DMS53 (cell line): ENCODE data around the gene THSD4.

Source experiments
- DNase-seq: peaks from one replicate; lab custom pipeline; 2025; lab: John Stamatoyannopoulos, UW

Gene THSD4

DNA sequence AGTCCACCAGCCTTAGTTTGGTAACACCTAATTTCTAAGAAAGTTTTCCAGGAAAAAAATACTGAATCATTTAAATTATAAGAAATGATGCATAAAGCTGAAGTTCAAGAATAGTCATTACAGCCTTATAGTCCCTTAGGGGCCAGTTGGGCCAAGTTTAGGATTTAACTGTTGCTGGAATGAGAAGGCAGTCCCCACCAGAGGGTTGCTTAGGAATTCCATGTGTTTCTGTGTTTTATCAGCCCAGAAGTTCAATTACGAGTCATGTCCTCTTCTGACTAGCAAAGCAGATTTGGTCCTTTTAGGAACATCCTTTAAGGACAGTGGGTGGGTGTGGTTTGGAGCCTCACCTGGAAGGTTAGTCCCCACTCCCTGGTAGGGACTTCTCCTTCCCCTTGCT is 638.1 kb downstream of the THSD4 start:
- no peak for DNase-seq

GRCh38 chr15:71754660-71755059 is 639.4 kb downstream of the THSD4 start:
- DNase-seq: no peak

DNA sequence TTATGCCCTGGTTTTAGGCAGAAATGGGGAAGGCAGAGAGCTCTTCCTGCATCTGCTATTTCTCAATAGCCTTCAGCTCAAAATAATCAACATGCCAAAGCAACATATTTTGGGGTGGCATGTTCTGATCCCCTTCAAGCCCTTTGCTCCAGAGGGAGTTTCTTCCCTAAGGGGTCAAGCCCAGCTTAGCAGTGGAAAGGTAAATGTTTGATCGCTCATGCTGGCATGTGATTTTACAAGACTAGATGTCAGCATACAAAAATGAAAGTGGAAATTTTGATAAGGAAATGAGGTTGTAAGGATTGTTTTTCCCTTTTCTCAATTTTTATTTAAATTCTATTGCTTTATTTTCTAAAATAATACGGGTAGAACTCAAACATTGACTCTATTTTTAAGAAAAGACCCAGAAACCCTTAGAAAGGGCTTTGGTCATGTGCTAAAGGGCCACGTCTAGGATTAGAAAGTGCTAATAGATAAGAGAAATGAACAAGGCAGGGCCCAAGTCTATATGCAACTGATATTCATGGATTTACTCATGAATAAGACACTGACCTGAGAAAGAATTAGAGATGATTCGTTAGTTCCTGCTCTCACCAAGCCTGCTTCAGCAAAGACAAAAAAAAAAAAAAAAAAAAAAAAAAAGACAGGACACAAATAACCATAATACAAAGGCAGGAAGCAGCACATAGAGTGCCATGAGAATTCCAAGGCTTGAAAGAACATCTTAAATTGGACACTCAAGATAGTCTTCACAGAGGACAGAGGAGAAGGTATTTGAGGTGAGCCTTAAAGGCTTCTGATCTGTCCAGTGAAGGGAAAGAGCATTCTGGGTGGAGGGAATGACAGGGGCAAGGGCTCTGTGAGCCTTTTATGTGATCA is 640.1 kb downstream of the THSD4 start:
- DNase-seq: no peak

DNA sequence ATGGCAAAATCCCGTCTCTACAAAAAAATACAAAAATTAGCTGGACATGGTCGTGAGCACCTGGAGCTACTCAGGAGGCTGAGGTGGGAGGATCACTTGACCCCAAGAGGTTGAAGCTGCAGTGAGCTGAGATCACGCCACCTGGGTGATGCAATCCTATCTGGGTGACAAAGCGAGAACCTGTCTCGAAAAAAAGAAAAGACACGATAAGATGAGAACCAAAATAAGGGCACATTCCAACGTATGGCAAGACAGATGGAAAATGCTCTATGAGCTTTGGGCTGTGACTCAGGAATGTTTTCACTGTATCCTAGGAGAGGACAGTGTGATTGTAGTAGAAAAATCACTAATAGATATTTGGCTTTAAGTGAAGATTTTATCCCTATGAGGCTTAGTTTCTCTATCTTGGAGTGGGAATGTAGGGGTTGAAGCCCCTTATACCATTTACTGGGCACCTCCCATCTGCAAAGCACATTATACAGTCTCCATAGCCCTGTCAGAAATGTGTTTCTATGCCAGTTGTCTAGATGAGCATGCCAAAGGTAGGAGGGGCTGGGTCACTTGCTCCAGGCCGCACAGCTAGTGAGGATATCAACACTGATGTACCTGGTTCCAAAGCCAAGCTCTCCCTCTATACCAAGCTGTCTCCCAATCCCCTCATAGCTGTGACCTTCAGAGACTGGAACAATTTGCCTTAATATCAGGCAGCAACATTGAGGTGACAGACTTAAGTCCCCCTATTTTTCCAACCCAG is 641.5 kb downstream of the THSD4 start:
- DNase-seq: no peak

- no peak for DNase-seq
These were observed 642.7 kb downstream of the THSD4 start for GRCh38 chr15:71757741-71758530.

- DNase-seq: no peak
These were observed 643.4 kb downstream of the THSD4 start for GRCh38 chr15:71758711-71759110.

- DNase-seq: no peak
These were observed 645.6 kb downstream of the THSD4 start for GRCh38 chr15:71760852-71761251.

GRCh38 chr15:71761649-71762048 is 646.4 kb downstream of the THSD4 start:
- DNase-seq: peak; percentile 90

DNA sequence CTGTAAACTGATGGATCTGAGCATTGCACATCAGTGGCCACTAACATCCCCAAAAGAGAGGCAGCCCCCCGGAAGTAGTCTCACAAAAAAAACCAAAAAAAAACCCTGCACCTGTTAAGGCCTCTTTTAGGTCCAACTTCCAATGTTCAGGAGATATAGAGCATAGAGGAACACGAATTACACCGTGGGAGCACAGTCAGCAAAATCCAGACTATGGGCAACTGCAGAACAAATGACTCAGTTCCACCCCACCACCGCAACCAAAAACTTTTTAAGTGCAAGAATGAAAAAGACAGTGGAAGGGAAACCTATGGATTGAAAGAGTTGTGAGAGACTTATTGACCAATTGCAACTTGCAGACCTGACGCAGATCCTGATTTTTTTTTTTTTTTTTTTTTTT is 652.9 kb downstream of the THSD4 start:
- DNase-seq: no peak

DNA sequence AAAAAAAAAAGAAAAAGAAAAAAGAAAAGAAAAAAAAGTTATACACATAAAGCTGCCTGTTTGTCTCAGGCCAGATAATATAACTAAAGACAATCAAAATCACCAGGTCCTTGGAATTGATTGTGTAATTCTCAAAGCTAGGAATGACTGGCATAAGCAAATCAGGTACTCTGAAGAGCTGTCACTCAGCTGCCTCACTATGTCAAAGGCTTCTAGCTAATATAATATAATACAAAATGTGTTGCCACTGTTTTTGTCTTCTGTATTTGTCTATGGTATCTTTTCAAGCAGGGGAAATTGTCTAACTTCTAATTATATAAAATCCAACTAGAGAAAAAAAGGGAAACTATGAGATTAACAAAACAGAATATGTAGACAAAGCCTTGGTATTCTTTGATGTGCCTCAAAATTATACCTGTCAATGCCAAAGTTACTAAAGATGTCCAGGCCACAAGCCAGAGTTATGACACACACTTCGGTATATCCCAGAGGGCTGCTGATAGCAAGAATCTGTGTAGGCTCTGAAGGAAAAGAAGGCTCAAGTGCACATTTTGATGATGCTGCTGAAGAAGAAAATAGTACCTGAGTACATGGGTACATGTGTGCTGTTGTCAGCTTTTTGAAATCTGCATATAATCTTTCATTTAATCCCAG is 658.1 kb downstream of the THSD4 start:
- no peak for DNase-seq

DNA sequence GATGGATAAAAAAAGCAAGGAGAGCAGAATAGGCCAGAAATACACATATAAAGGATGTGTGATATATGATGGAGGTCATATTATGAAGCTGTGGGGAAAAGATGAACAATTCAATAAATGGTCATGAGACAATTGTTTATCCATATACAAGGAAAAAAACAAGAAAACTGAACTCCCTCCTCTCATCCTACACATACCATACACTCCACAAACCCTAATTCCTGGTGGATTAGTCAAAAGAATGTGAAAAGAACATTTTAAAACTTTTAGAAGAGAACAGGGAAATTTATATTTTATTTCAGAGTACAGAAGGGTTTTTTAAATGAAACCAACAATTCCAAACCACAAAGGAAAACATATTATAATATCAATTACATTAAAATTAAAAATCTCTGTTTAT is 660.6 kb downstream of the THSD4 start:
- DNase-seq: no peak

- no peak for DNase-seq
These were observed 661.0 kb downstream of the THSD4 start for GRCh38 chr15:71776304-71776703.

DNA sequence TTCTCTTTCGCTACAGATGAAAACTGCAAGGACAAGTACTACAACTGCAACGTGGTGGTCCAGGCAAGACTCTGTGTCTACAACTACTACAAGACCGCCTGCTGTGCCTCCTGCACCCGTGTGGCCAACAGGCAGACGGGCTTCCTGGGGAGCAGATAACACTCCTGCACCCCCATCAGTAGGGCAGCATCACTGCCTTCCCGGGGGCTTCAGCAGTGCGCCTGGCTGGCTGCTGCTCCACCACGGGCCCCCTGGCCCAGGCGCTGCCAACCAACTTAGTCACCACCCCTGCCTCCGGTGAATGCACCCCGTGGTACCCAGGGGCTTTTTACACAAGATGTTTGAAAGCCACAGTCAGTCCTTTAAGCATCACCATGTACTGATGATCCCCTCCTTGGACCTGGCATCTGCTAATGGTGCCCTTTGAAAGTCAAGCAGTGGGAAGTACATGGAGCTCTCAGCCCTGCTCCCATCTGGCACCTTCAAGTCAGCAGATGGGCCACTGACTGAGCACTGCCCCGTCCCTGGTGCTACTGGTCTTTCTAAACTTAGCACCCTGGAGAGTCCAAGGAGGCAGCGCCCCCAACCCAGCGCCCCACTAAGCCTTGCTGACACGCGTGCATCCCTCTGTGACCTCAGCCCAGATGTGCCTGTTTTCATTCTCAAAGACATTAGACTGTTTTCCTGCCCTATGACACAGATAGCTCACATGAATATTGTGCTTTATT is 662.1 kb downstream of the THSD4 start:
- DNase-seq: no peak

- no peak for DNase-seq
These were observed 664.0 kb downstream of the THSD4 start for GRCh38 chr15:71779073-71779797.

GRCh38 chr15:71780115-71780976 is 665.1 kb downstream of the THSD4 start:
- DNase-seq: peak; percentile 72

DNA sequence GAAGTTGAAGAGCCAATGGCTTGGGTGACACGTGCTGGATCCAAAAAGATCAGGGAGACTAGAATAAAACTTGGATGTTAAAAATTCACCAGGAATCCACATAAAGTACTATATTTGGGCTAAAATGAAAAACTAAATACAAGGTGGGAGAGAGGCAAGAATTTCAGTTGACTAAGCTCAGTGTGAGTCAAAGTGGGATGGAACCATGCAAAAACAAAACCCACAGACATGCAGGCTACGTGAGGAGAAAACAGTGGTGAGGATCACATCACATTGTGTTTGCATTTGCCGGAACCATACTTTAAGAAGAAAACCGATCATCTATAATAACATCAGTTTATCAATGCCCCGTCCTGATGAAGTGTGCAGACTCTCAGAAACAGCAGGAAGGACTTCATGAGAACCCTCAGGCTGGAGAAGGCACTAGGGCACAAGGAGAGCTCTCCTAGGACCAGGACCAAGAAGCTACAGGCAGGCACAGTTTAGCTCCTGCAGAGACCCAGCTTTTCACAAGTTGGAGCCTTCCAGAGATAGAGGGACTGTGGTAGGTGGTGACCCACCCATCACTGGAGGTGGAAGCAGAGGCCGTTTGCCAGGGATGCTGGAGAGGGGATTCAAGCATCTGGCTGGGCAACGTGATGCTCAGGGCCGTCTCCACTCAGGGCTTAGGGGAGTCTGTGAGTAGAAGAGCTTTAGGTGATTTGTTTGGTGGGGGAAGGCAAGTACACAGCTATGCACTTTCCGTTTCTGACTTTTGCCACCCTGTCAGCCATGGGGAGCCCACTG is 666.1 kb downstream of the THSD4 start:
- no peak for DNase-seq

DNA sequence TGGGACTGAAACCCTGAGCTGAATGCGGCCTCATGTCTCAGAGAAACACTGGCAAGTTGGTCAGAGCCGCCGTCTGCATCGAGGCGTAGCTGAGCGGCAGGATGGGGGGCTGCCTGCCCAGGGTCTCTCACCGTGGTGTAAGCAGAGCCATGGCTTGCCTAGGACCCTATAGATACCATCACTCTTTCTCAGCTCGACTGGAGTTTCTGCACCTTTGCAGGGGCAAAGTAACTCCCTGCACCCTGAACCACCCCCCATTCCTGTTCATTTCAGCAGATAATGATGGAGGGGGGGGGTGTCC is 666.6 kb downstream of the THSD4 start:
- no peak for DNase-seq

- DNase-seq: no peak
These were observed 667.3 kb downstream of the THSD4 start for GRCh38 chr15:71782422-71783165.
